Measurements from ENCODE around the gene CIB4.

CIB4 gene

DNA sequence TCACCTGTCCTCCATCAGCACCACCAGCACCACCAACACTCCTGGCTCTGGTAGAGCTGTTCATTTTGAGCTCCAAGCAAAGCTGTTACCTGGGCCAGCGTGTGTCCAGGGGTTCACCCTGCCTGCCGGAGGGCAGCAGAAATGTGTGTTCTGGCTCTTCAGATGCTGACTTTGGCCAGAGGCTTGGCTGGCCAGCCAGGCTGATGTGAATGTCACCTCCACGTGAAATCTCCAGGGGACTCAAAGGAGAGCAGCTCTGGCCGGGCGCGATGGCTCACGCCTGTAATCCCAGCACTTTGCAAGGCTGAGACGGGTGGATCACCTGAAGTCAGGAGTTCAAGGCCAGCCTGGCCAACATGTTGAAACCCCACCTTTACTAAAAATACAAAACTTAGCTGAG, 33.5 kb downstream of the CIB4 start:
- TF ChIP-seq POLR2AphosphoS5 (IDR thresholded peaks at IDR 0.05; ENCODE audit: low read depth, low read length), result no peak
- TF ChIP-seq TAF1 (IDR thresholded peaks at IDR 0.05; ENCODE audit: borderline replicate concordance, insufficient read depth, low read length), result no peak
- TF ChIP-seq, protein P1, sequence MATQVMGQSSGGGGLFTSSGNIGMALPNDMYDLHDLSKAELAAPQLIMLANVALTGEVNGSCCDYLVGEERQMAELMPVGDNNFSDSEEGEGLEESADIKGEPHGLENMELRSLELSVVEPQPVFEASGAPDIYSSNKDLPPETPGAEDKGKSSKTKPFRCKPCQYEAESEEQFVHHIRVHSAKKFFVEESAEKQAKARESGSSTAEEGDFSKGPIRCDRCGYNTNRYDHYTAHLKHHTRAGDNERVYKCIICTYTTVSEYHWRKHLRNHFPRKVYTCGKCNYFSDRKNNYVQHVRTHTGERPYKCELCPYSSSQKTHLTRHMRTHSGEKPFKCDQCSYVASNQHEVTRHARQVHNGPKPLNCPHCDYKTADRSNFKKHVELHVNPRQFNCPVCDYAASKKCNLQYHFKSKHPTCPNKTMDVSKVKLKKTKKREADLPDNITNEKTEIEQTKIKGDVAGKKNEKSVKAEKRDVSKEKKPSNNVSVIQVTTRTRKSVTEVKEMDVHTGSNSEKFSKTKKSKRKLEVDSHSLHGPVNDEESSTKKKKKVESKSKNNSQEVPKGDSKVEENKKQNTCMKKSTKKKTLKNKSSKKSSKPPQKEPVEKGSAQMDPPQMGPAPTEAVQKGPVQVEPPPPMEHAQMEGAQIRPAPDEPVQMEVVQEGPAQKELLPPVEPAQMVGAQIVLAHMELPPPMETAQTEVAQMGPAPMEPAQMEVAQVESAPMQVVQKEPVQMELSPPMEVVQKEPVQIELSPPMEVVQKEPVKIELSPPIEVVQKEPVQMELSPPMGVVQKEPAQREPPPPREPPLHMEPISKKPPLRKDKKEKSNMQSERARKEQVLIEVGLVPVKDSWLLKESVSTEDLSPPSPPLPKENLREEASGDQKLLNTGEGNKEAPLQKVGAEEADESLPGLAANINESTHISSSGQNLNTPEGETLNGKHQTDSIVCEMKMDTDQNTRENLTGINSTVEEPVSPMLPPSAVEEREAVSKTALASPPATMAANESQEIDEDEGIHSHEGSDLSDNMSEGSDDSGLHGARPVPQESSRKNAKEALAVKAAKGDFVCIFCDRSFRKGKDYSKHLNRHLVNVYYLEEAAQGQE (IDR thresholded peaks at IDR 0.05; ENCODE audit: insufficient read depth in 1 of 2, low read depth in 2 of 2, low read length in 2 of 2), result no peak
- TF ChIP-seq SIN3A (IDR thresholded peaks at IDR 0.05; ENCODE audit: borderline replicate concordance, insufficient read depth, low read length), result no peak
- TF ChIP-seq FOXP2 (optimal IDR thresholded peaks at IDR 0.05; ENCODE audit: borderline replicate concordance, extremely low read depth, extremely low read length, insufficient read depth), result no peak

DNA sequence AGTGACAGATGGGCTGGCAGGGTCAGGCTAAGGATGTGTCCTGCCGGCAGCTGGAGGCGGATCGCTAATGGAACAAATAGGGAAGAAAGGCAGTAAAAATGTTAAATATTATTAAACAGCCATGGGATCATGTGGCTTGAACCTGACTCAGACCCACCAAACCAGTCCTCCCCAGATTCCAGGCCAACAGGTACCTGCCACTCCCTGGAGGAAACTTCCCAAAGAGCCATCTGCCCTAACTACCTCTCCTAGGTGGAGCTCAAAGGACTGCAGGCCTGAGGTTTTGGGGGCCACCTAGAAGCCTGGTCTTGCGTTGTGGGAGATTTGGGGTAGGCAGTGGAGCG, 34.3 kb downstream of the CIB4 start:
- TF ChIP-seq POLR2AphosphoS5 (IDR thresholded peaks at IDR 0.05; ENCODE audit: low read depth, low read length), result no peak
- TF ChIP-seq, protein P1 (IDR thresholded peaks at IDR 0.05; ENCODE audit: insufficient read depth in 1 of 2, low read depth in 2 of 2, low read length in 2 of 2), result no peak
- TF ChIP-seq FOXP2 (optimal IDR thresholded peaks at IDR 0.05; ENCODE audit: borderline replicate concordance, extremely low read depth, extremely low read length, insufficient read depth), result no peak
- TF ChIP-seq SIN3A (IDR thresholded peaks at IDR 0.05; ENCODE audit: borderline replicate concordance, insufficient read depth, low read length), result no peak
- no peak for TF ChIP-seq TAF1 (IDR thresholded peaks at IDR 0.05; ENCODE audit: borderline replicate concordance, insufficient read depth, low read length)

DNA sequence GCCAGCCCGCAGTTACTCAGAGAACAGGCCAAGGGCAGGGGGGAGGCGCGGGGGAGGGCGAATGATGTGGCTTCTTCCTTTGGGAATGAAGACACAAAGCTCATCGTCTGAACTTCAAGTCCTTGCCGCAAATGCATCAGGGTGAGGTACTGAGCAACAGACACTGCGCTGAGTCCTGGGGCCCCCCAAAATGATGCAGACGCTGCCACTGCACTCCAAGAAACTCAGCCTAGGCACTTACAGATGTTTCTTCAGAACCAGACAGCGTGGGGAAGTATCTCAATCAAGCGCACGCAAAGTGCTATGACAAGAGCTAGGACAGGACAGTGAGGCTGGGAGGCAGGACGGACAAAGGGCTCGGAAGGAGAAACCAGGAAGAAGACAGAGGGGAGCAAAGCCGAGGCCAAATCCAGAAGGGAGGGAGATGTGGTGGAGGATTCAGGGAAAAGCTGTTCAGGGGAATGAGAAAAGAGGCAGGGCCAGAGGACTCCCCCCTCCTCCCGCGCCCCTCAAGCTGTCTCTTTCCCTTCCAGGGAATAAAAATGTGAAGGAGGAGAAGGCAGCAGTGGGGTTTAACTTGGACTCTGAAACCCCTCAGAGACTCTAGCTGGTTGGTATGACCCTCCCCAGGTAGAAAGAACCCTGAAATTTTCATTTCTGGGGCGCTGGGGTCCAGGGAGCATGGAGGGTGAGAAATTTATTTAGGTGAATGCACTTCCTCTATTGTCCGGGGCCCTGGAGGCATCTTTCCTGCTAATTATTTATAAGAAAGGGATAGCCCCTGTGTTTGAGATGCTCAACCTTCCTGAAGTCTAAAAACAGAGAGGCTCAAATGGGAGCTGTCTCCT, 34.9 kb downstream of the CIB4 start:
- TF ChIP-seq, protein P1 (IDR thresholded peaks at IDR 0.05; ENCODE audit: insufficient read depth in 1 of 2, low read depth in 2 of 2, low read length in 2 of 2), result no peak
- TF ChIP-seq SIN3A (IDR thresholded peaks at IDR 0.05; ENCODE audit: borderline replicate concordance, insufficient read depth, low read length) (no peak), POLR2AphosphoS5 (IDR thresholded peaks at IDR 0.05; ENCODE audit: low read depth, low read length) (no peak), TAF1 (IDR thresholded peaks at IDR 0.05; ENCODE audit: borderline replicate concordance, insufficient read depth, low read length) (no peak), FOXP2 (optimal IDR thresholded peaks at IDR 0.05; ENCODE audit: borderline replicate concordance, extremely low read depth, extremely low read length, insufficient read depth) (no peak)

DNA sequence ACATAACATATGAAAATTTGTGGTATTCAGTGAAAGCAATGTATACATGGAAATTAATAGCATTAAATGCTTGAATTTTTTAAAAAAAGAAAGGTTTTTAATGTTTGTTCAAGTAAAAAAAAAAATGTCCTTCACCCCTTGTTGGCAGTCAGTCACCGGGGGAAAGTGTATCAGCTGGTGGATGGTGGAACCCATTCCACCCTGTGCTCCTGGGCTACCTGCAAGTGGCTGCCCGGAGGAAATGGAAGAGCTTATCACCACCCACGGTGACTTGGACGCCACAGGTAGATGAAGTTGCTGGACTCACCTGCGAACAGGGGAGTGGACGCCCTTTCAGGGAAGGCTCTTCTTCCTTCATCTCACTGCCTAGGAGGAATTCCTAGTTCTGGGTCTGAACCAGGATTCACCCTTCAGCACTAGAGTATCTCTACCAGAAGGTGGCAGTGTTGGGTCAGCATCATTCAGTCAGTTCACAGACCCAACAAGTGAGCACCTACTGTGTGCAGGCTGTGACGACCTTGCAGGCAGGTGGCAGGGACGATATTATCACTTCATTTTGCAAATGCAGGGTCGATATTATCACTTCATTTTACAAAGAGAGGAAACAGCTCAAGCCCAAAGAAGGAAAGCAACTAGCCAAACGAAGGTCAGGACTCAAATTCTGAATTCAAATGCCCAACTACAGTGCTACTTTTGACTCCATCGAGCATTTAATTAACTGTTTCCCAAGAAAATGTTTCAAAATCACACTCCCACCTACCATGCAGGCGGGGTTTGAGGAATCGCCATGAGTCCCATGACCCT, 35.8 kb downstream of the CIB4 start:
- no peak for TF ChIP-seq POLR2AphosphoS5 (IDR thresholded peaks at IDR 0.05; ENCODE audit: low read depth, low read length)
- TF ChIP-seq, protein P1 (IDR thresholded peaks at IDR 0.05; ENCODE audit: insufficient read depth in 1 of 2, low read depth in 2 of 2, low read length in 2 of 2), result peak in 1 of 2 experiments; percentile 52; a peak in 1 of 4 replicates
